ENCODE data around the gene ADARB2.
"Not testable (repeated sequence)": the region's sequence is repeated elsewhere in the genome, so short reads cannot be mapped to it uniquely, and the experiment has no call there.

The ADARB2 gene

DNA sequence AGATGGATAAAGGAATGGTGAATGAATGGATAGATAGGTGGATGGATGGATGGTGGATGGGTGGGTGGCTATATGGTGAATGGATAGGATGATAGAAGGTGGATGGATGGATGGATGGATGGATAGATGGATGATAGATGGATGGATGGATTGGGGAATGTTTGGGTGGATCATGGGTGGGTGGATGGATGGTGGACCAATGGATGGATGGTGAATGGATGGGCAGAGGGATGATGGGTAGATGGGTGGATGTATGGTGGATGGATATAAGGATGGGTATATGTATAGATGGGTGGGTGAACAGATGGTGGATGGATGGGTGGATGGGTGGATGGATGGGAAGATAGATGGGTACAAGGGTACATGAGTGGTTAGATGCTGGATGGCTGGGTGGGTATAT is 322.4 kb downstream of the ADARB2 start:
- no peak overlapping the region for H3K27ac ChIP-seq
- POLR2A ChIA-PET (ENCODE audit: low non-redundant PET) = no interaction called here
- TF ChIP-seq, protein P1, sequence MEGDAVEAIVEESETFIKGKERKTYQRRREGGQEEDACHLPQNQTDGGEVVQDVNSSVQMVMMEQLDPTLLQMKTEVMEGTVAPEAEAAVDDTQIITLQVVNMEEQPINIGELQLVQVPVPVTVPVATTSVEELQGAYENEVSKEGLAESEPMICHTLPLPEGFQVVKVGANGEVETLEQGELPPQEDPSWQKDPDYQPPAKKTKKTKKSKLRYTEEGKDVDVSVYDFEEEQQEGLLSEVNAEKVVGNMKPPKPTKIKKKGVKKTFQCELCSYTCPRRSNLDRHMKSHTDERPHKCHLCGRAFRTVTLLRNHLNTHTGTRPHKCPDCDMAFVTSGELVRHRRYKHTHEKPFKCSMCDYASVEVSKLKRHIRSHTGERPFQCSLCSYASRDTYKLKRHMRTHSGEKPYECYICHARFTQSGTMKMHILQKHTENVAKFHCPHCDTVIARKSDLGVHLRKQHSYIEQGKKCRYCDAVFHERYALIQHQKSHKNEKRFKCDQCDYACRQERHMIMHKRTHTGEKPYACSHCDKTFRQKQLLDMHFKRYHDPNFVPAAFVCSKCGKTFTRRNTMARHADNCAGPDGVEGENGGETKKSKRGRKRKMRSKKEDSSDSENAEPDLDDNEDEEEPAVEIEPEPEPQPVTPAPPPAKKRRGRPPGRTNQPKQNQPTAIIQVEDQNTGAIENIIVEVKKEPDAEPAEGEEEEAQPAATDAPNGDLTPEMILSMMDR (conservative IDR thresholded peaks at IDR 0.05; ENCODE audit: low read depth) = no peak
- CTCF ChIA-PET = no interaction called here
- DNase-seq (ENCODE audit: low spot score) = no peak

DNA sequence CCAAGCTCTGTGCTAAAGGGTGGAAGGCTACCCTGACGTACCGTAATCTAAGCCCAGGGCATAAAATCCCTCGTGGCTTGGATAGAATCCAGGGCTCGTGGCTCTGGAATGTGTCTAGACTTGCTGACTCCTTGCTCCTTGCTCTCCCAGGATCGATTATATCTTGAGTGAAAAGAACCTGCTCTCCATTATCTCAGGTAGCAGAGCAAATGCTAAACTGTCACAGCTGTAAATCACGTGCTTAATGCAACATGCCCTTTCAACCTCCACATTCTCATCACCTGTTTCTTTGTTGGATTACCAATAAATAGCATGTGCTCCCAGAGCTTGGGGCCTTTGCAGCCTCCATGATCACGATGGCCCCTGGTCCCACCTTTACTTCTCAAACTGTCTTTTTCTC is 323.0 kb downstream of the ADARB2 start:
- DNase-seq (ENCODE audit: low spot score); H3K27ac ChIP-seq; POLR2A ChIA-PET (ENCODE audit: low non-redundant PET); CTCF ChIA-PET: not testable (repeated sequence)

DNA sequence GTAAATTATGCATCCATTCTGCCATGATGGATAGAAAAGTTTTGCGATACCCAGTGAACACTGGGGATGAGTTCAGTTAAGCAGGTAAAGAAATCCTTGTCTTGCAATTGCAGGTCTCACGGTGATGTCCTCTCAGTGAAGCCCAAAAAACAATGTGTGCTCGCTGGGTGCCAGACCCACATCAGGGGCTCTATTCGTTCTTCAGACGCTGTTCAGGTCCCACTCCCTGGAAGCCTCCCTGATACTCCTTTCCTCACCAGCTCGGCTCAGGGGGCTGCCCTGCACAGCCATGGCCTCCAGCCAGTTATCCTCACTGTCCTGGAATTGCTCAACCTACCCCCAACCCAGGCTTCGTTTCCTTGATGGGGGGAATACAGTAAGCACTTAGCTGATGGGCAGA is 323.5 kb downstream of the ADARB2 start:
- DNase-seq (ENCODE audit: low spot score) = no peak
- H3K27ac ChIP-seq = no peak overlapping the region
- POLR2A ChIA-PET (ENCODE audit: low non-redundant PET) = no interaction called here
- TF ChIP-seq, protein P1 (conservative IDR thresholded peaks at IDR 0.05; ENCODE audit: low read depth) = no peak
- CTCF ChIA-PET = interaction anchor here (0.6 kb wide), 1 partner anchor 473 kb away, joined by 3 read pairs; no protein-coding TSS in a partner anchor

DNA sequence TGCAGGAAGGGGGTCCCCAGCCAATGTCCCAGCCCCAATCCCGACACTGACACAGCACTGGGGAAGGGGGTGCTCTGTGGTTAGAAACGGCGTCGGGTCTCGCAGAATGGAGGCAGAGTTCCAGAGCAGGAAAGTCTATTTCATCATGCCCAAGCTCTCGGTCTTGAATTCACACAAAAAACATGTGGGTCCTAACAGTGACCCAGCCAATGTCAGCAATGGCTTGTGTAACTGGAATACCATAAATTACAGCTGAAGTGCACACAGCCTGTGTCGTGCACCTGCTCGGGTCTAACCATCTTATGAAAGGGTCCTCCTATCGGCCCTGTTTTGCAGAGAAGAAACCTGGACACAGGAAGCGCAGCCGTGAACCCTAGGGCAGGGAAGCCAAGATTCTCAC is 324.1 kb downstream of the ADARB2 start:
- POLR2A ChIA-PET (ENCODE audit: low non-redundant PET) = no interaction called here
- TF ChIP-seq, protein P1 (conservative IDR thresholded peaks at IDR 0.05; ENCODE audit: low read depth) = no peak
- CTCF ChIA-PET = interaction anchor here (0.6 kb wide), 1 partner anchor 473 kb away, joined by 3 read pairs; no protein-coding TSS in a partner anchor
- no peak overlapping the region for H3K27ac ChIP-seq
- DNase-seq (ENCODE audit: low spot score) = no peak

DNA sequence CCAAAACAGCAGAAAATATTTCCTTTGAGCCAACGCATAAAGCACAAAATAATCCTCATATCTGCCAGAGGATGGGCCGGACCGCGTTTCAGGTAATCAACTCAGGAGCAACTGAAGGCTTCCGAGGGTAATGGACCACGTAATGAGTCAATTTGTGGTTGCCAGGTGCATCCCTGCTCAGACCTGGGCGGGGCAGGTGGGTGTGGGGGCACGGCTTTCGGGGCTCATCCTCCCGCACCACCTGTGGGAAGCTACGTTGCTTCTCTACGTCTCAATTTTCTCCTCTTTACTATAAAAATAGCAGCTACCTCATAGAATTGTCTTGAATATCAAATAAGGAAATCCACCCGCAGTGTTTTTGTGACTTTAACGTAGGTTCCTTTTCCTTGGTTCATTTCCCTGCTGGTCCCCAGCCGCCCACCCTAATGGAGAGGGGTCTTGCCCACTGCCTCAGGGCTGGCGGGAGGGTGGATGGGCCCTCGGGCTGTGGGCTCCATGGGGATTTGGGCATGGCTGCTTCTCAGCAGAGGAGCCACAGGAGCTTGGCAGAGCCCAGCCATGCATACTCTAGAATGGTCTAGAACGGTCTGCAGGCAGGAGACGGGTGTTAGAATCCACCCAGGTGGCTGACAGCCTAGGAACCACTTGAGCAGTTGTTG is 324.7 kb downstream of the ADARB2 start:
- ChIA-PET POLR2A (ENCODE audit: low non-redundant PET) (no interaction called here), CTCF (no interaction called here)
- no peak overlapping the region for H3K27ac ChIP-seq
- DNase-seq (ENCODE audit: low spot score) = no peak
- TF ChIP-seq, protein P1 (conservative IDR thresholded peaks at IDR 0.05; ENCODE audit: low read depth) = no peak

DNA sequence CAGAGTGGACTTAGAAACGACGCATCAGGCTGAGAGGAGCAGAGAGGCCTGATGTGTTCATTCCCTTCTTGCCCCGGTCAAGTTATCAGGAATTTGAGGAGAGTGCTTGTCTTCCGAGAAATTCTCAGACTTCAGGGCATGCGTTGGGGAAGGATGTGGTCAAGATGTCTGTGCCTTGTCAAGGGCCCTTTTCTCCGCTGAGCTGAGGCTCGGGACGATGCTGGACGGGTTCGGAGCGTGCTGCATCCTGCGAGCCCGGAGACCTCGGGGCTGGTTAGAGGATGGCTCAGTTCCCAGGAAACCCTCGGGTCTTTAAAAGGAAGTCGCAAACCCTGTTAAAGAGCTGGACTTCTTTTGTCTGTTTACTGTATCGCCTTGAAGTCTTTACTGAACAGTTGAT is 325.4 kb downstream of the ADARB2 start:
- TF ChIP-seq, protein P1 (conservative IDR thresholded peaks at IDR 0.05; ENCODE audit: low read depth) = no peak
- POLR2A ChIA-PET (ENCODE audit: low non-redundant PET) = no interaction called here
- no peak overlapping the region for H3K27ac ChIP-seq
- no peak for DNase-seq (ENCODE audit: low spot score)
- CTCF ChIA-PET = no interaction called here

DNA sequence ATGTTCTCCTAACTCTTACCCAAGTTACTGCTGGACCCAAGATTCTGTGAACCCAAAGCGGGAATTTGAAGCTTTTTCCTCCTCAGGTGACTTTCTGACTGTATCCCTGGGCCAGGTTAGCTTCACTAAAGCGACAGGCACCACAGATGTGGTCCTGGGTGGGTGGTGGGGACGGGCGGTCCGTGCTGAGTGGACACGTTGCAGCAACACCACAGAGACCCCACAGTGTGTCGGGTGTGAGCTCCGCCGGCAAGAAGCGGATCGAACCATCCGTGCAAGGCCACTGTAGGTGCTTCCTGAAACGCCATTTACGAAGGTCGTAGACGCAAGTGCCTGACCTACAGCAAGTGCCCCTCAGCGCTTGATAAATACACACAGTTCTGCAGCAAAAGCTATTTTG is 325.9 kb downstream of the ADARB2 start:
- no peak overlapping the region for H3K27ac ChIP-seq
- DNase-seq (ENCODE audit: low spot score) = no peak
- ChIA-PET CTCF (no interaction called here), POLR2A (ENCODE audit: low non-redundant PET) (no interaction called here)
- TF ChIP-seq, protein P1 (conservative IDR thresholded peaks at IDR 0.05; ENCODE audit: low read depth) = no peak
